Muscle of leg (tissue), 11 donors: Measurements from ENCODE around the gene PSG7. TPM values are rescaled to one million over a fixed set of nuclear protein-coding genes. Genes with fewer than 3 reads are reported as not detected.
"Not testable (repeated sequence)": the region's sequence is repeated elsewhere in the genome, so short reads cannot be mapped to it uniquely, and the experiment has no call there.

Experiments
- DNase-seq: peaks from one replicate; pipeline ENCODE4 v3.0.0; 2013
- H3K27ac ChIP-seq: one replicate; pipeline ENCODE4 v1.5.1; 2013; ENCODE audit warnings: mild to moderate bottlenecking, low read length, control low read depth
- H3K27me3 ChIP-seq: one replicate; pipeline ENCODE4 v1.6.1; 2013; ENCODE audit warnings: low read length; ENCODE audit not compliant: control insufficient read depth, insufficient read depth
- H3K36me3 ChIP-seq: one replicate; pipeline ENCODE4 v1.6.1; 2013; ENCODE audit warnings: low read length; ENCODE audit not compliant: control insufficient read depth, insufficient read depth
- H3K4me1 ChIP-seq: one replicate; pipeline ENCODE4 v1.6.1; 2013; ENCODE audit warnings: low read length; ENCODE audit not compliant: control insufficient read depth, insufficient read depth
- H3K4me3 ChIP-seq: one replicate; pipeline ENCODE4 v1.5.1; 2013; ENCODE audit warnings: low read length, control low read depth
- H3K9me3 ChIP-seq: replicated peaks from 2 replicates; pipeline ENCODE4 v1.6.1; 2013; ENCODE audit warnings: low read depth, low read length; ENCODE audit not compliant: control insufficient read depth
- WGBS: methylation state at CpG from one replicate; pipeline ENCODE4 v1.1.5; 2013; ENCODE audit warnings: missing lambda C conversion rate; ENCODE audit not compliant: insufficient coverage; 5-methylcytosine and 5-hydroxymethylcytosine counted together
- polyA plus RNA-seq, 8 donors: library from polyadenylated mRNA; unstranded; fragments of 120-200 nt; gene quantifications; one replicate each; pipeline versions ENCODE4 v1.2.1 to v1.2.3, GENCODE V29; 2013; ENCODE audit warnings: inconsistent platforms in 1 of 8, low replicate concordance in 1 of 8; ENCODE audit not compliant: insufficient read length in 8 of 8, insufficient read depth in 1 of 8
- total RNA-seq: library from RNA; stranded (reverse); fragments of 120-200 nt; gene quantifications from one replicate; pipeline ENCODE4 v1.2.4, GENCODE V29; 2013

PSG7 gene
- total and polyA plus RNA-seq, 9 donors: 0.09 to 0.85 (median 0.11) TPM; not detected in 5

- not testable (repeated sequence) for DNase-seq, H3K9me3 ChIP-seq, H3K36me3 ChIP-seq, H3K27ac ChIP-seq, H3K4me3 ChIP-seq, H3K4me1 ChIP-seq, H3K27me3 ChIP-seq
- 69% methylated on average over 3 of the region's 7 CpGs for WGBS
Observed at GRCh38 chr19:42890446-42890845, 46.6 kb downstream of the PSG7 start.

DNA sequence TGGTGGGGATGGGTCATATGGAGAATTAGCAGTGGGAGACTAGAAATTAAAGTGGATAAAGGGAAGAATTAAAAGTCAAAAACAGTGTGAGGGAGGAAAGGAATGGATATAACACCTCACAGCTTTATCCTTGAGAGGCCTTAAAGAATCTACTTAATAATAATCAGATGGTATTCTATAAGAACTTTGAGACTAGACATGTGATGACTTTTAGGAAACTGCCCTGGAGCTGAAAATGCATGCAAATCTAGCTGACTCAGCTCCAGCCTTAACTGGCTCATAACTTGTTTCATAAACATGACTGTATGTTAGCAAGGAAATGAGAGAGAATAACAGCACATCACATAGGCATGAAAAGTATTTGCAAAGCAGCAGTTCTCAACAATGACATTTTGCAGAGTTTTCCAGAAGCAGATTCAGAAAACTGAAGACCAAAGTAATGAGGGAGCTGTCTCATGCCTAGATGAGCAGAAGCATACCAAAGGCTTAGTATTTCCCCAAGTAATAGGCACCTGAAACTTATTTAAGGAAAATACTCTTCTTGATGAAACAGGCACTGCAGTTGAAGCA, 49.0 kb downstream of the PSG7 start:
- H3K4me3 ChIP-seq, H3K9me3 ChIP-seq, H3K4me1 ChIP-seq, DNase-seq, H3K27ac ChIP-seq, H3K27me3 ChIP-seq, H3K36me3 ChIP-seq: not testable (repeated sequence)

- DNase-seq, H3K27me3 ChIP-seq, H3K27ac ChIP-seq, H3K9me3 ChIP-seq, H3K4me1 ChIP-seq, H3K36me3 ChIP-seq, H3K4me3 ChIP-seq: not testable (repeated sequence)
- no CpG with 5 or more reads among the region's 2 CpGs for WGBS
Observed at GRCh38 chr19:42882730-42883129, 54.3 kb downstream of the PSG7 start.

DNA sequence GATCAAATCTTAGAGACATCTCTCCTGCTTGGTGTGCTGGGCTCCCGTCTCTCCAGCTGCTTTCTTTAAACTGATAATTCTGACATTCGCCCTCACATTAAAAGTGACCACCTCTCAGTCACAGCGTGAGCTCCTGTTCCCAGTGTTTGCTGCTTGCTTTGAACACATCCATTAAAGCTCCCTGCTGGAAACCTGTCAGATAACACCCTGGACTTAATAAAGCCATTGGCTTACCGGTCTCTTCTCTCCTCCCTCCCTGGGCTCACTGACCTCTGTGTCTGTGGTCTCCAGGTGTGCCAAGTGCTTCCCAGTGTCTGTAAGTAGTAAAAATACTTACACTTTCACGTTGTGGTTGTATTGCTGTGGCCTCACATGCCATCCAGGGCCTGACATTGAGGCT, 55.0 kb downstream of the PSG7 start:
- not testable (repeated sequence) for H3K27ac ChIP-seq, DNase-seq, H3K4me3 ChIP-seq, H3K9me3 ChIP-seq, H3K4me1 ChIP-seq, H3K27me3 ChIP-seq, H3K36me3 ChIP-seq
- WGBS: 56% methylated on average over 3 of the region's 5 CpGs

DNA sequence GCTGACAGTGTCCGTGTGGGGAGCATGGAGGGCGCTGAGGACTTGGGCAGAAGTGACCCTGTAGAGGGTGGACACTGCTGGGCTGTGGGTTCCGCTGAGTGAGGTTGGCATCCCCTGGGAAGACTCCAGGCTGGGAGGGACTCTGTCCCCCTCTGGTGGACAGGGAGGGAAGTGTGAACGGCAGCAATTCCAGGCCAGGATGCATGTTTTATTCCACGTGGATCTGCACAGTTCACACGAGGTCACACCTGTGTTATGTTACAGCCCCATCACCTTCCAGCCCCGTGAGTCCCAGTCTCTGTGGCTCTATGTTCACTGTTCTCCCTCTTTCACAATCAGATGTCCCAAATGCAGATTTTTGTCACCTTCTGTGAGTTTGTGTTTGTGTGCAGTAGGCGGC, 55.7 kb downstream of the PSG7 start:
- H3K27me3 ChIP-seq, H3K9me3 ChIP-seq, DNase-seq, H3K4me1 ChIP-seq, H3K4me3 ChIP-seq, H3K36me3 ChIP-seq, H3K27ac ChIP-seq: not testable (repeated sequence)
- 55% methylated on average over 6 of the region's 8 CpGs for WGBS

GRCh38 chr19:42880621-42881020, 56.4 kb downstream of the PSG7 start:
- H3K4me3 ChIP-seq, H3K9me3 ChIP-seq, H3K27me3 ChIP-seq, H3K4me1 ChIP-seq, H3K36me3 ChIP-seq, H3K27ac ChIP-seq, DNase-seq: not testable (repeated sequence)
- 95% methylated on average over 6 of the region's 9 CpGs for WGBS

DNA sequence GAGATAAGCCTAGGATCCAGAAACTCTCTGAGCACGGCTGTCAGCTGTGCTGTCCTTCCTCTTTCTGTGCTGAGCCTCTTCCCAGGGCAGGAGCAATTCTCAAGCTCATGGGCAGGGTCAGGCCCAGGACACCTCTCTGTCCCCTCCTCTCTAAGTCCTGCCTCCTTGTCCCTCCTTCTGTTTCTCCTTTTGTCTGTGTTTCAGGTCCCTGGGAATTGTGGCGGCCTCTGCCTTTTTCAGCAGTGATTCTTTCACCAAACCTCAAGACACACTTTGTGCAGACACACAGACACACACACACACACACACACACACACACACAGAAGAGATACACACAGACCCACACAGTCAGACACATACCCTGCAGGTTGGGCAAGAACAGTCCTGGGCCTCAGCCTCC, 57.4 kb downstream of the PSG7 start, which contains the start of gene PSG1:
PSG1 (minus strand) TSS at position 101 of the 400 bp plus-strand sequence. CDS start 132 bp downstream, outside the sequence.
- Histone ChIP-seq H3K36me3 (no peaks in the 10 kb centered on the region), H3K9me3 (no peaks in the 10 kb centered on the region), H3K27me3 (no peaks in the 10 kb centered on the region), H3K4me3 (no peak within 1 kb of the TSS), H3K27ac (no peak within 1 kb of the TSS), H3K4me1 (no peaks in the 10 kb centered on the region)
- DNase-seq: no peak
- WGBS: 63% methylated on average over 2 of the region's 2 CpGs

- not testable (repeated sequence) for H3K27me3 ChIP-seq, H3K9me3 ChIP-seq, H3K36me3 ChIP-seq, H3K27ac ChIP-seq, H3K4me1 ChIP-seq, H3K4me3 ChIP-seq, DNase-seq
Observed at GRCh38 chr19:42876596-42876995, 60.4 kb downstream of the PSG7 start.

DNA sequence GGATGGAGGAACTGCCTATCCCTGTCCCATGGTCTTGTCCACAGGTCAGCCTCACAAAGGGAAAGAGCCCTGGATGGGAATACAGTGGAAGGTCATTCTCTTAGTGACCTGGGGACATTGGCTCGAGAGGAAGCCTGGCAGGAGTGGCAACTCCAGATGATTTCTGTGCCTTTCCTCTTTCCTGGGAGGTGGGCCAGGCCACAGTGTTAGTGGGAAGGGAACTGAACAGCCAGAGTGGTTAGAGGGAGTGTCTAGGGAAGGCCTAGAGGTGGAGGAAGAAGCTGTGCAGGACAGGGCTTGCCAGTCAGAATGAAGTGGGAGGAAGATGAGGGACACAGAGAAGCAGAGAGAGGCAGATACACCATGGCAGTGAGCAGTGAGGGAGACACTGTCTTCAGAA, 61.1 kb downstream of the PSG7 start:
- not testable (repeated sequence) for DNase-seq, H3K27ac ChIP-seq, H3K36me3 ChIP-seq, H3K4me3 ChIP-seq, H3K9me3 ChIP-seq, H3K4me1 ChIP-seq, H3K27me3 ChIP-seq
- WGBS: 56% methylated on average over 1 of the region's 1 CpG

DNA sequence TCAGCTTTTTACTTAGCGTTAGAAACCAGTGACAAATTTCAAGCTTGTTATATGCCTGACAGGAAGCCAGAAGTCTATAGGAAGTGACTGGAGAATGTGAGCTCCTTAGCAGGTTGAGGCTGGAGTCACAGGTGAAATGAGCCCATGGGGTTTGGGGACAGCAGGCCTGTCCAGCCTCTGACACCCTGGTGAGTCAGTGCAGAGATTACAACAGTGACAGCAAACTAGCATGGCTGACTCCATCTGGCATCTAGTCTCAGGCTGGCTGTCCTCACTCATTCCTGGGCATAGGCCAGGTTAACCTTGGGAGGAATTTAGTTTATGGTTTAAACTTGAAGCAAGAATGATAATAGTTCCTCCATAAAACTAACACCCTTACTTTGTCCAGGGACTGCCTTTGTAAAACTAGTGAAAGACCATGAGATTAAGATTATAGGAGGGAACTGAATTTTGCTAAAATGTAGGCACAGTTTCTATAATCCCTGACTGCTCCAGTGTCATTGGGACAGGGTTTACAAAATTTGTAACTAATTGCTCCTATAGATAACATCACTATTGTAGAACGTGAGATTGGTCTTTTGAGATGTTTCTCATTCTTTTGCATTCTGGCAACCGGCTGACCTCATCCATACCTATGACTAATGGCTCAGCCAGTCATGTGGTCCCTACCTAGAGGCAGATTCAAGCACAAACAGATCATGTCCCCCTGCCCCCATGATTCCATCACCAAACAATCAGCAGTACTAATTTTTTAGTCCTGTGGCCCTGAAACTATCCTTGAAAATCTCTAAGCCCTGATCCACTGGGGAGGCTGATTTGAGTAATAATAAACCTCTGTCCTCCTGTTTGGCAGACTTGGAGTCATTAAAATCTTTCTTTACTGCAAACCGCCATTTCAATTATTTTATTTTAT, 61.9 kb downstream of the PSG7 start:
- not testable (repeated sequence) for H3K4me3 ChIP-seq, DNase-seq, H3K27me3 ChIP-seq, H3K9me3 ChIP-seq, H3K36me3 ChIP-seq, H3K27ac ChIP-seq, H3K4me1 ChIP-seq
- 100% methylated on average over 1 of the region's 4 CpGs for WGBS
